Common myeloid progenitor, CD34-positive (primary cell): ENCODE results near the gene CABLES1.

Experiments
- CTCF ChIA-PET: fragments of 350-600 bp; sonication (Branson Sonifier 250); formaldehyde crosslinking; loops from one replicate; lab custom pipeline; 2021; ENCODE audit warnings: antibody characterized with exemption; lab: Charles Lee
- POLR2A ChIA-PET: fragments of 350-600 bp; sonication (Branson Sonifier 250); formaldehyde crosslinking; loops from one replicate; lab custom pipeline; 2021; ENCODE audit warnings: antibody characterized with exemption; lab: Charles Lee
- DNase-seq, 3 donors: peaks; one replicate each; pipeline versions ENCODE4 v3.0.0 to v3.0.0-alpha.2; 2013
- H3K27ac ChIP-seq, 2 experiments: 1 replicate in 1 of 2; 2 replicates in 1 of 2; pipeline ENCODE4 v1.7.0; 2013; ENCODE audit warnings: inconsistent platforms in 2 of 2, low read length in 2 of 2, mild to moderate bottlenecking in 2 of 2, low read depth in 1 of 2, moderate library complexity in 1 of 2; ENCODE audit not compliant: severe bottlenecking in 2 of 2, insufficient read depth in 1 of 2, poor library complexity in 1 of 2
- H3K27me3 ChIP-seq, 5 experiments: replicated peaks in 2 of 5; 1 replicate in 3 of 5; 2 replicates in 2 of 5; pipeline versions ENCODE4 v1.6.1 to v1.7.0; 2013; ENCODE audit warnings: low read length in 4 of 5, mild to moderate bottlenecking in 2 of 5, moderate library complexity in 2 of 5, inconsistent platforms in 1 of 5; ENCODE audit not compliant: insufficient read depth in 5 of 5, control insufficient read depth in 4 of 5
- H3K36me3 ChIP-seq, 4 experiments: 1 replicate in 2 of 4; 2 replicates in 2 of 4; pipeline versions ENCODE4 v1.6.1 to v1.7.0; 2013; ENCODE audit warnings: low read length in 3 of 4, control low read depth in 1 of 4, mild to moderate bottlenecking in 1 of 4; ENCODE audit not compliant: control insufficient read depth in 4 of 4, insufficient read depth in 4 of 4
- H3K4me1 ChIP-seq, 4 experiments: 1 replicate in 3 of 4; 2 replicates in 1 of 4; pipeline versions ENCODE4 v1.6.1 to v1.7.1; 2013; ENCODE audit warnings: low read length in 3 of 4, mild to moderate bottlenecking in 3 of 4, control low read depth in 1 of 4, inconsistent platforms in 1 of 4, moderate library complexity in 1 of 4; ENCODE audit not compliant: control insufficient read depth in 4 of 4, insufficient read depth in 4 of 4; ENCODE audit errors: control extremely low read depth in 1 of 4
- H3K4me3 ChIP-seq, 7 experiments: 1 replicate in 4 of 7; 2 replicates in 3 of 7; pipeline versions ENCODE4 v1.5.1 to v1.7.0; 2013; ENCODE audit warnings: mild to moderate bottlenecking in 7 of 7, low read length in 6 of 7, moderate library complexity in 6 of 7, inconsistent platforms in 2 of 7, low read depth in 2 of 7, control low read depth in 1 of 7; ENCODE audit not compliant: insufficient read depth in 4 of 7, control insufficient read depth in 1 of 7; ENCODE audit errors: extremely low read depth in 1 of 7
- H3K9me3 ChIP-seq, 5 experiments: 1 replicate in 4 of 5; 2 replicates in 1 of 5; pipeline versions ENCODE4 v1.6.1 to v1.7.1; 2013; ENCODE audit warnings: low read length in 4 of 5, mild to moderate bottlenecking in 2 of 5, inconsistent platforms in 1 of 5, low read depth in 1 of 5, moderate library complexity in 1 of 5; ENCODE audit not compliant: control insufficient read depth in 4 of 5, insufficient read depth in 2 of 5; ENCODE audit errors: control extremely low read depth in 1 of 5
- WGBS: methylation state at CpG from one replicate; pipeline ENCODE4 v1.1.5; 2013; ENCODE audit not compliant: insufficient coverage; 5-methylcytosine and 5-hydroxymethylcytosine counted together

The CABLES1 gene

DNA sequence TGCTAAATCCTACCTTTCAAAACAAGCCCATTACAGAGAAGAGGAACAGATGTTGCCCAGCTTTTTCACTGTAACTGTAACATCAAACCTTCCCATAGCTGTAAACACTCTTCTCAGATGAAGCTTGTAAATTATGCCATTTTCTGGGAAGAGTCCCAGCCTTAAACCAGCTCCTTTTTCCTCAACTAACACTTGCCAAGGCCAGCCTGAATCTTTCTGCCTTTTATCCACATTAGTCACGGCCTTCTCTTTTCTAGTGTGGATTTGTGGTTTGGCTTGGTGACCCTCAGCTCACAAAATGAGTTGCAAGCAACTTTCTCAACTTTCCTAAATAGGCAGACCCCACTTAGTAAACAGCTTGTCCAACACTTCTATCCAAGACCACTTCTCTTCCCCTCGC, 90.2 kb downstream of the CABLES1 start:
- no peak overlapping the region for H3K27ac ChIP-seq
- no CpG with 5 or more reads among the region's 2 CpGs for WGBS
- H3K4me1 ChIP-seq, result peaks cover 4 to 26% (median 20%) of the 10 kb centered on the region in 4 experiments
- DNase-seq, result no peak
- POLR2A ChIA-PET, result no interaction called here
- no peak overlapping the region for H3K4me3 ChIP-seq
- H3K36me3 ChIP-seq, result peaks cover 0 to 8% (median 5%) of the 10 kb centered on the region in 4 experiments
- H3K9me3 ChIP-seq, result no peaks in the 10 kb centered on the region
- no peaks in the 10 kb centered on the region for H3K27me3 ChIP-seq
- CTCF ChIA-PET, result interaction anchor here (2.6 to 12.9 kb wide), 2 partner anchors 15 to 34 kb away, joined by 9 to 147 read pairs; no protein-coding TSS in a partner anchor

DNA sequence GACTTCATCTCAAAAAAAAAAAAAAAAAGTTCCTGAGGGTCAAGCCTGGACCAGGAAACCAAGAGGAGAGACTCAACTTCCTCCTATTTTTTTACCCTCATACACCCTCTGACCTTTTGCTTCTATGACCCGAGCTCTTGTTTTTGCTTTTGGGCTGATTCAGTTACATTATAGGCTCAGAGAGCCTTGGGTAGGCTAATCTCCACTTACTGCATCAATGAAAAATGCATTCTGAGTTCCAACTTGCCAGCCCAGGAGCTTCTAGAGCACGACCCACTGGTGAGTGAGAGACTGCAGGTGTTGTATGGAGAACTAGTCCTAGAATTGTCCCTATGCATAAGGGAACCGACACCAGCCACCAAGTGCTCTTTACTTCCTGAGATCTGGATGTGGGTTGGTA, 91.1 kb downstream of the CABLES1 start:
- Histone ChIP-seq H3K4me1 (peaks cover 4 to 34% (median 26%) of the 10 kb centered on the region in 4 experiments), H3K4me3 (no peak overlapping the region), H3K36me3 (peaks cover 0 to 8% (median 5%) of the 10 kb centered on the region in 4 experiments), H3K27me3 (no peaks in the 10 kb centered on the region), H3K9me3 (no peaks in the 10 kb centered on the region), H3K27ac (no peak overlapping the region)
- 100% methylated on average over 3 of the region's 3 CpGs for WGBS
- DNase-seq, result no peak
- ChIA-PET CTCF (interaction anchor here (2.6 to 12.9 kb wide), 2 partner anchors 16 to 33 kb away, joined by 9 to 147 read pairs; no protein-coding TSS in a partner anchor), POLR2A (no interaction called here)

DNA sequence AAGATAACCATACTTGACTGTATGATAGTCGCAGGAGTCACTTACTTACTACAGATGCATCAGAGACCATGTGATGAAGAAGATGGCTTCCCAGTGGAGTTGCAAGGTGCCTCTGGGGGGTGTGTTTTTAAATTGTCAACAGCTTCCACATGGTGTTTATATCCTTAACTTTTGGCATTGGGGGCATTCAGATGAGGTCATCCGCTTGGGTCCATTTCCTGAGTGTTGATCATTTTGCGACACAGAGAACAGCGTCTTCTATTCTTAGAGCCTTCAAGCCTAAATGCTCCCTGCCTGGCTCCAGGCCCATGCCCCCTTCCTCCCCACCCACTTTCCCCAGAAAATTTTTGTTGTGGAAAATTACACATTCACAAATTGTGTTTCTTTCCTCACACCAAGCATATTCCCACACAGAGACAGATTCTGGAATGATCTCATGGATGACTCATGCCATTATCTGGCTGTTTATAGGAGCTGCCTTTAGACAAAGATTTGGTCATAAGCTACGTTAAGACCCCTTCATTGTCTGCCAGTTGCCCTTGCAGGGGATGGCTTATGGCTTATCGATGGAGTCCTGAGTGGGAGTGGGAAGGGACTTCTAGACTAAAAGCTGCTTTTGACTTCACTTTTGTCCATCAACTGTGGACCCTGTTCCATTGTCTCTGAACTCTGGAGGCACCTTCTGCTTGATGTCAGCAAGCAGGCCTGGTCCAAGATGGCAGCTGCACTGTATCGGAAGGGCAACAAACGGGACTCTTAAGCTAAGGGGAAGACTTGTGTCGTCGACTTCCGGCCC, 91.8 kb downstream of the CABLES1 start:
- Histone ChIP-seq H3K27ac (peak overlapping the region in 1 of 2 experiments; percentile 15), H3K4me1 (peaks cover 7 to 42% (median 33%) of the 10 kb centered on the region in 4 experiments), H3K27me3 (no peaks in the 10 kb centered on the region), H3K36me3 (peaks cover 0 to 5% (median 4%) of the 10 kb centered on the region in 4 experiments), H3K9me3 (no peaks in the 10 kb centered on the region), H3K4me3 (no peak overlapping the region)
- ChIA-PET POLR2A (interaction anchor here (1.9 kb wide), 1 partner anchor 33 kb away, joined by 5 read pairs; no protein-coding TSS in a partner anchor), CTCF (interaction anchor here (1.0 to 12.9 kb wide), 7 partner anchors 8 to 131 kb away, joined by 3 to 147 read pairs (median 4); no protein-coding TSS in a partner anchor)
- DNase-seq, result no peak
- 95% methylated on average over 9 of the region's 11 CpGs for WGBS

DNA sequence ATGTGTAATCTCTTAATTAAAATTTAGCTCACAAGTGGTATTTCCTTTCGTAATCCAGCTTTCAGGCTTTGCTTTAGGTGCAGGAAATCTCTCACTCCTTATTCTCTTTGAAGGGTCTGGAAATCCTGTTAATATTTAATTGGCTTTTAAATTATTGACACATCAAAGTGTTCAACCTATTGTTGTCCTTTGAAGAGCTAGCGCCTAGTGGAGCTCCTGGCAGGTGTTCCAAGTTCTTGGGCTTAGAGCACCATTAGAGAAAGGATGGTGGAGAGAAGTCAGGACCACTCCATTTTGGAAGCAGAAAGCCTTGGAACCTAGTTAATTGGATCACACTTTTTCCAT, 92.4 kb downstream of the CABLES1 start:
- peaks cover 0 to 6% (median 3%) of the 10 kb centered on the region in 4 experiments for H3K36me3 ChIP-seq
- POLR2A ChIA-PET, result interaction anchor here (0.5 to 1.9 kb wide), 2 partner anchors 33 to 130 kb away, joined by 3 to 5 read pairs; no protein-coding TSS in a partner anchor

DNA sequence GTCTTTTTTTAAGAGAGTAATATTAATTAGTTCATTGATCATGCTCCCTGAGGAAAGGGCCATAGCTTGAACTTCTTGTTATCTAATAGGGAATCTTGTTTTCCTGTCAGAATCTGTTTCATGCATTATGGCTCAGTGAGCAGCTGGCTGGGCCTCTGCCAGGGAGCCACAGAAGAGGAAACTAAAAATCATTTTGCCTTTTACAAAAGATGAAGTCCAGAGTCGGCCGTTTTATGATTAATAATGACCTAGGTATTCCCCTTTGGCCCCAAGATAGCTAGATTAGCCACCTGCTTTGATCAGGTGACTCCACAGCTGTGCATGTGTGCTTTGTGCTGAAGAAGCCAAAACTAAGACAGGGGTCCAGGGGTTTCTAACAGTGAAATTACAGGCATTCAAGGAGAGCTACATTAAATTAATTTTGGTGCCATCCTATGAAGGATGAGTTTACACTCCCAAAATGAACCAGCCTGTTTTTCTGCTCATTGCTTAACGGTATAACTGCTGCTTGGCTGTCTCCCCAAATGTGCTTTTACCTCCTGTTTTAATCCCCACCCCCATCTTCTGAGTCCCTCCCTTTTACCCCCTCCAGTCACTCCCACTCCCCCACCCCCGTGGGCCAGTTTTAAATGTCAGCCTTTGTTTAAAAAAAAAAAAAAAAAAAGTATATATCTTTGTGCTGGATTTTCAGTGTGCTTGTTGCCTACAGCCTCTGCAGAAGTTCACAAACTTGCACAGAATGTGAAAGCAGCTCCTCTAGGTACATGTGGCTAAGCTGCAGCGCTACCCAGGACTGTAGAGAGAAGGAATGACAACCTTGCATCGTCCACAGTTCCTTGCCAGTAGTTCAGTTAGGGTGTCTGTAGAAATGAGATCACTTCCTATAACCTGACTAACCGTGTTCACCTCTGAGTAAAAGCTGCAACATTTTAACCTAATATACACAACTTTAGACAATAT, 93.1 kb downstream of the CABLES1 start:
- no peaks in the 10 kb centered on the region for H3K9me3 ChIP-seq
- DNase-seq, result peak; percentile 33 to 78 (median 63)
- peaks cover 7 to 42% (median 34%) of the 10 kb centered on the region in 4 experiments for H3K4me1 ChIP-seq
- CTCF ChIA-PET, result interaction anchor here (0.8 to 12.9 kb wide), 10 partner anchors 8 to 130 kb away, joined by 3 to 147 read pairs (median 4); no protein-coding TSS in a partner anchor
- H3K27me3 ChIP-seq, result no peaks in the 10 kb centered on the region
- WGBS, result 19% methylated on average over 4 of the region's 7 CpGs
- H3K4me3 ChIP-seq, result peak overlapping the region in 1 of 7 experiments; percentile 21
- POLR2A ChIA-PET, result interaction anchor here (0.5 to 1.9 kb wide), 9 partner anchors 22 to 226 kb away, joined by 3 to 5 read pairs (median 3); partner anchors contain the start of gene CABLES1
- H3K36me3 ChIP-seq, result peaks cover 0 to 11% (median 2%) of the 10 kb centered on the region in 4 experiments
- peak overlapping the region; percentile 14 to 83 for H3K27ac ChIP-seq

More for the DNA sequence above, 92.4 kb downstream of the CABLES1 start:
- Histone ChIP-seq H3K27me3 (no peaks in the 10 kb centered on the region), H3K4me1 (peaks cover 7 to 42% (median 34%) of the 10 kb centered on the region in 4 experiments), H3K9me3 (no peaks in the 10 kb centered on the region), H3K4me3 (no peak overlapping the region), H3K27ac (peak overlapping the region in 1 of 2 experiments; percentile 83)
- WGBS, result 100% methylated on average over 1 of the region's 2 CpGs
- no peak for DNase-seq
- CTCF ChIA-PET, result interaction anchor here (1.0 to 12.9 kb wide), 8 partner anchors 8 to 131 kb away, joined by 3 to 147 read pairs (median 5); no protein-coding TSS in a partner anchor

DNA sequence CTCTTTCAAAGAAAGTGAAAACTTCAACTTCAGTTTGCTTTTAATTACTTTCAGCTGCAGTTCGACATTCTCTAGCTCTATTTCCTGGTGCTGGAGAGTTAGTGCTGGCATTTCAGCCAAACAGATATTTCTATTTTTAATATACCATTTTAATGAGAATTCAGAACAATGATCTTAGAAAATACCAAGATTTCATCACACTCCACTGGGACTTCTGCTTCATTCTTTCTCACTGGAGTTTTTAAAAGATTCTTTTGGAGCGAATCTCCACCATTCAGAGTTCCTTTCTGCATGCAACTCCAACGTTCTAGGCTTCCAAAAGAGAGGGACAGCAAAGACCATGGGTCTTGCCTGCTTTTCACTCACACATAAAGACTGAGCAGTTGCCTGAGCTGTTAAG, 94.2 kb downstream of the CABLES1 start:
- ChIA-PET POLR2A (interaction anchor here (0.6 to 1.5 kb wide), 2 partner anchors 94 to 180 kb away, joined by 3 read pairs; partner anchors contain the start of gene CABLES1), CTCF (interaction anchor here (1.0 to 12.9 kb wide), 5 partner anchors 12 to 287 kb away, joined by 3 to 147 read pairs (median 3); no protein-coding TSS in a partner anchor)
- H3K27ac ChIP-seq, result peak overlapping the region; percentile 14 to 83
- no peak overlapping the region for H3K4me3 ChIP-seq
- H3K4me1 ChIP-seq, result peaks cover 7 to 42% (median 34%) of the 10 kb centered on the region in 4 experiments
- 90% methylated on average over 2 of the region's 3 CpGs for WGBS
- no peaks in the 10 kb centered on the region for H3K9me3 ChIP-seq
- H3K27me3 ChIP-seq, result no peaks in the 10 kb centered on the region
- DNase-seq, result no peak
- peaks cover 0 to 15% (median 3%) of the 10 kb centered on the region in 4 experiments for H3K36me3 ChIP-seq
